Medulla oblongata (tissue), 1 donor: ENCODE measurements around the gene LRRIQ3.
"Not testable (repeated sequence)": the region's sequence is repeated elsewhere in the genome, so short reads cannot be mapped to it uniquely, and the experiment has no call there.

Experiments
- DNase-seq: peaks from one replicate; pipeline ENCODE4 v3.0.0-alpha.2; 2015; ENCODE audit errors: extremely low spot score

LRRIQ3 gene

DNA sequence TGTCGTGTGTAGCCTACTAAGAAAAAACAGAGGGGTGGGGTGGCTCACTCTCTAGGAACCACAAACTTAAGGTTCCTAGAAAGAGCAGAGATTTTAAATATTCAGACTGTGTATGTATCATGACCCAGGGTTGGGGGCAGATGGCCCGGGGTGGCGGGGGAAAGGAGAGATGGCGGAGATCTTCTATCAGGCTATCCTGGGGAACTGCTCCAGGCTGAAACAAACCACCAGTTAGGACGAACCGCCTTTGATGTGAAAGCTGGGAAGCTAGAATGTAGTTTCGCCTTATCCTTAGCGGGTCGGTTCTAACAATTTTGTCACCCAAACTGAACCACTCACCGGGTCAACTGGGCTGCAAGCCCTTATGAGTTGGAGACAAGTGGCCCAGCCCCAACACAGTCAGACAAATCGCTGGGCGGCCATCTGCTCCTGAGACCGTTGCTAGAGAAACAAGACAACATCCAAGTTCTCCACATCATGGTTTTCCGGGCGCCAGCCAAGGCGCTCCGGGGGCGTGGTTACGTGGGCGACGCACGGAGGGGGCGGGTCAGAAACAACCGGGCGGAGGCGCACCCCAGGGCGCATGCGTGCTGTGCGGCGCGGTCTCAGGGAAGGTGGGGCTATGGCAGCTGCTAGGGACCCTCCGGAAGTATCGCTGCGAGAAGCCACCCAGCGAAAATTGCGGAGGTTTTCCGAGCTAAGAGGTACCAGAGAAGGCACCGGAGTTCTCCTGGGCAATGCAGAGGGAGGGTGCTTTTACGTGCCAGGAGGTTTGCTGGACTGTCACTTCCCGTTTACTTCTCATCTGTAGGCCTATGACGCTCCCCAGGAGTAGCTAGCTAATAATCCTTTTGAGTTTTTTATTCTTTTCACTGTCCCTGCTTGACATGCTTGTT is at the start of gene LRRIQ3, which contains the start of gene FPGT:
Gene LRRIQ3 (minus strand): TSS at position 520 of the 896 bp plus-strand sequence. CDS start 14,492 bp downstream, outside the sequence.
Gene FPGT (plus strand): TSS at position 586 of the 896 bp plus-strand sequence. CDS start 37 bp downstream, at position 623.
- peak; percentile 97 for DNase-seq

DNA sequence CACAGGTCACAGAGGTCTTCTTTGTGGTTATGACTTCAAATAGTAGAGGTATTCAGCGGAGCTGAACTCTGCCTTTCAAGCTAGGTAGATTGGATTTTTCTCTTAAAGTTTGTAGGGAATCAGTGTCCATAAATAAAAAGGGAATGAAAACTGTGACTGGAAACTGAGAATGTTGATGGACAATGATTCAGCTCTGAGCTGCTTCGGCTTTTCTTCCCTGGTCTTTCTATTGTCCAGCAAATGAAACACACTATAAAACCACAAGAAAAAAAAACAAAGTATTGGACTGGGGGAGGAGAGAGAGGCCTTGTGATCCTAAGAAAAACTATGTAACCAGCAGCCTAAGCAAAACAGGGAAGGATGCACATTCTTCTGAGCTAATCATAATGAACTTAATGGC is 48.3 kb upstream of the LRRIQ3 start:
- DNase-seq = no peak

- no peak for DNase-seq
These were observed 47.3 kb upstream of the LRRIQ3 start for GRCh38 chr1:74245168-74245772.

DNA sequence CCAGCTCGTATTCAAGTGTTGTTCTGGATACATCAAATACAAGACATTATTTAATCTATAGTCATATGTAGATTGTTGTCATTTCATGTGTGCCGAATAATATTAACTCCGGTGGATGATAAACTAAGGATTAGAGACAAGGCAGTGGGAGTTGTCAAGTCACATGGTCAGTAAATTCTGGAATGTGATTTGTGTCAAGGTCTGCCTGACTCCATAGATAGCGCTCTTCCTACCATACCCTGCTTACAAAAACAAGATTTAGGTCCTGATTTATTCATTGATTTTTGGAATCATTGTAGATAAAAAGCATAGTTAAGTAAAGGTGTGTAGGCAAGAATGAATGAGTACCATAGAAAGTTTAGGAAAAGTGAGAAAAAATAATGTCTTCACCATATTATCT is 39.8 kb upstream of the LRRIQ3 start:
- no peak for DNase-seq

GRCh38 chr1:74237035-74237434 is 39.1 kb upstream of the LRRIQ3 start:
- no peak for DNase-seq

DNA sequence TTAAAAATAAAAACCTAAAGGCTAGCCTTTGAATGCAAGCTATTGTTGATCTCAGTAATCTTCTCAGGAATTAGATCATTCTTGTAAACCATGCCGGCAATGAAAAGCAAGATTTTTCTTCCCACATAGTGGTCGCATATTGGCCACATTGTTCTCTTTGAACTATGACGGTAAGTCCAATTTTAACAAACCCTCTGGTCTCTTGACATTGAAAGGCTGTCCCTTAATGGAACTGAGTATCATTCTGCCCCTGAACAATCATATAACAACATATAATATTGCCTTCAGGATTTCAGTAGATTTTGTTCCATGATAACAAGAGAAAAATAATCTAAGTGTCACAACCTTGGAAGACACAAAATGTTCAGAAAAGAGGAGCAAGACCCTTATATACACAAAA is 38.5 kb upstream of the LRRIQ3 start:
- DNase-seq = no peak

- no peak for DNase-seq
These were observed 37.2 kb upstream of the LRRIQ3 start, which contains the start of gene TNNI3K for GRCh38 chr1:74235153-74235552. Gene TNNI3K, plus strand, starts transcription at chr1:74235387. Its CDS starts 65 bp downstream, at chr1:74235452.

- DNase-seq = no peak
These were observed 25.5 kb upstream of the LRRIQ3 start for GRCh38 chr1:74223453-74223852.

GRCh38 chr1:74222701-74223100 is 24.7 kb upstream of the LRRIQ3 start:
- DNase-seq = no peak

DNA sequence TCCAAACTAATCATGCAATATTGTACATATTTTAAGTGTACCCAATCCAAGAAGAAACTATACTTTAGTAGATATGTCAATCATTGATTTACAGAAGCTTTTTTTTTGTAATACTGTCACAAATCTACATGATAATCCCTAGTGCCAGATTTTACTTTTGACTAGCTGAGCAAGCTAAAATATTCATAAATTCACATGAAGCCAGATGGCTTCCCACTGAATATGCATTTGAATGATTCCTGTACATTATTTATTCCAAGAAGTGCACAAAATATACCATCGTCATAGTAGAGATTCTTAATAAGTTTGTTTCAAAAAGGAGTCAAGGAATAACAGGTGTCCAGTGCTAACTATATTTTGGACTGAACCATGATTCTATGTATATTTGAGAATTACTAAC is 17.3 kb upstream of the LRRIQ3 start:
- no peak for DNase-seq

- DNase-seq = no peak
These were observed 7.3 kb upstream of the LRRIQ3 start for GRCh38 chr1:74205266-74205665.

- DNase-seq = peak; percentile 18
These were observed 1.5 kb upstream of the LRRIQ3 start for GRCh38 chr1:74199504-74199903.

- DNase-seq = peak; percentile 7
These were observed 721 bp downstream of the LRRIQ3 start for GRCh38 chr1:74197255-74197654.

GRCh38 chr1:74195339-74195738 is 2.6 kb downstream of the LRRIQ3 start:
- DNase-seq = no peak

DNA sequence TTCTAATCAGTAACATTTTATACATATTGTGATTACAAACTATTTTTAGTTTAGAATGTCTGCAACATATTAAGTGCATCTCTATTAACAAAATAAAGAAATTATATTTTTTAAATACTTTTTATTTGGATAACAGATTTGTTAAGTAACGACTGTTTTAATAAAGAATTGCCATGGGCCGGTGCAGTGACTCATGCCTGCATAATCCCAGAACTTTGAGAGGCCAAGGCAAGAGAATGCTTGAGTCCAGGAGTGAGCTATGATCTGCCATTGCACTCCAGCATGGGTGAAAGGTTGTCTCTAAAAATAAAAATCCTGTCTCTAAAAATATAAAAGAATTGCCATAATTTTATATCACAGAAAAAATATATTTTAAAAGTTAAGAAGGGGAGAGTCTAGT is 4.1 kb downstream of the LRRIQ3 start:
- no peak for DNase-seq

DNA sequence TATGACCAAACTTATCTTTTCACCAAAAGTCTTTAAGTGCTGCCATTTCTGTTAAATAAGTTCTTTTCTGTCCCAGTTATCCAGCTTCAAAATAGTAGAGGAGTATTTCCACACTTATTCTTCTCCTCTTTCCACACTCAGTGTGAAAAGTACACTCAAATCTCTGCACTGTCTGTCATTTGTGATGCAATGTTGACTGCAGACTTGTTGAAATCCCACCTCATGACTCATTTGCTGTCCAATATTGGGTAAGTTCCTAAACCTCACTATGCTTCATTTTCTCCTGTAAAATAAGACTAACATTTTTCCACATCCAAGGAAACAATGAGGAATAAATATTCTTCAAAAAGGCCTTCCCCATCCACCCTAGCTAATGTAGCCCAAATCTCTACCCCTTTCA is 17.5 kb downstream of the LRRIQ3 start:
- no peak for DNase-seq

DNA sequence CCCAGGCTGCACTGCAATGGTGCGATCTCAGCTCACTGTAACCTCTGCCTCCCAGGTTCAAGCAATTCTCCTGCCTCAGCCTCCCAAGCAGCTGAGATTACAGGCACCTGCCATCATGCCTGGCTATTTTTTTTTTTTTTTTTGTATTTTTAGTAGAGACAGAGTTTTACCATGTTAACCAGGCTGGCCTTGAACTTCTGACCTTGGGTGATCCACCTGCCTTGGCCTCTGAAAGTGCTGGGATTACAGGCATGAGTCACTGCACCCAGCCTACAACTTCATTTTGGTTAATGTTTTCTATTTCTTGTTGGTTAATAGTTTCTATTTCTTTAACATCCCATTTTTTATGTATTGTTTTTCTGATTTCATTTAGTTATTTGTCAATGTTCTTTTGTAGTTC is 23.6 kb downstream of the LRRIQ3 start:
- not testable (repeated sequence) for DNase-seq

DNA sequence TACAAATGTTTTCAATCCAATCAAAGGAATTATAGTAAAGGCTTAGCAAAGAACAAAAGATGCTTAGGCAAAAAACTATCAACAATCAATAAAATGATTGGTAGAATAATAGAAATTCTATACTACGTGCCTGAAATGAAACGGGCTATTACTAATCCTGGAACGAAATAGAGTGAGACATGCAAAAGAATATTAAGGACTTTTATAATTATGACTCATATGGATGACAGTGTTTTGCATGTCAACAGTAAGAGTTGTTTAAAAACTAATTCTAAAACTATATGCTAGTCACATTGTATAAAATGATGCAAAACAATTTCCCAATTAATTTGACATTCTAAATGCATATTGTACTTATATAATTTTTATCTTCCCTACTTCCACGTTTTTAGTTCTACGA is 35.6 kb downstream of the LRRIQ3 start:
- no peak for DNase-seq

DNA sequence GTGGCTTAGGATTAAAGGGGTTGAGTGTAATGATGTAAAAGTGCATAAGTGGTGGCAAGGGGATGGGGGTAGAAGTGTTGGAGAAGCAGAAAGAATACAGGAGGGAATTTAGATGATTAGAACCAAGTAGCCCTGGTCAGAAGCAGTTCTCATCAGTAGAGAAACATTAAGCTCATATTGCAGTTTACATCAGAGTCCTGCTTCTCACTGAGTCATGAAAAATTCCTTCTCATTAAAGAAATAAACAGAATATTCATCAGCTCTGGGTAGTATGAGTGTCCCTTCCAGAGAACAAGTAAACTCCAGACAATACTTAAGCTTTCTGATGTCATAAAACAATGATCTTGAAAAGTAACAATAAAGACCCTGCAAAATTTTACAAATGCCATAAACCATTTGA is 36.5 kb downstream of the LRRIQ3 start:
- no peak for DNase-seq

DNA sequence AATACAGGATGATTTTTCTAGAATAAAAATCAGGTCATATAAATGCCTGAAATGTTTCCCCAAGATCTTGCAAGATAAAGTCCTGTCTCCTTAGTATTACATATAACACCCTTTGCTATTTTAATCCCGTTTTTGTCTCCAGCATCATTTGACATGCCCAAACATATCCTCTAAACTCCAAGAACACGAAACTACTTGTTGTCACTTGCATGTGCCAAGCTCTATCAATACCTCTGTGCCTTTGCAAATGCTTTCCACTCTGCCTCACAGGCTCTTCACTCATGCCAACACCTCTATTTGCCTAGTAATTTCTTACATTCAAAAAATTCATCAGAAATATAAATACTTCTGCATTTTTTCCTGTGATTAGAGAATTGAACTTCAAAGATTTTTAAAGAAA is 37.9 kb downstream of the LRRIQ3 start:
- DNase-seq = no peak

DNA sequence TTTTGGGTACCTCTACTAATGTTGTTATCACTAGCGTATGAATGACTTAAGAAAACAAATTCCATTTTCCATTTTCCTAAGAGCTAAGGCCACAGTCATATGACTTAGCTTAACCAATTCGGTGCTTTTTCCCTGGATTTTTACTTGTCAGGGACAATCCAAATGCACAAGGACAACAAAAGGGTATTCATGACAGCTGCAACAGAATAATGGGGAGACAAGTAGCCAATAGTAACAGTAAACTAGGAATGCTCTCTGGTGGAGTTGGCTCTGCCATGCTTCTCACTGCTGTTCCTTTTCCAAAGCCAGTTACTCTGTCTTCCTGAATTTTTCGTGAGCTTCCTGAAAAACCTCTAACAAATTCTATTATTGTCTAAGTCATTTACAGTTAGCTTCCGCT is 52.9 kb downstream of the LRRIQ3 start:
- DNase-seq = peak; percentile 10

- not testable (repeated sequence) for DNase-seq
These were observed 80.6 kb downstream of the LRRIQ3 start for GRCh38 chr1:74117370-74117769.

- no peak for DNase-seq
These were observed 84.6 kb downstream of the LRRIQ3 start for GRCh38 chr1:74113333-74113732.
